PFSK-1 (cell line): ENCODE data around the gene CHD3.

Experiments
- FOXP2 ChIP-seq: optimal IDR thresholded peaks from 2 replicates; pipeline ENCODE3; 2011; ENCODE audit warnings: borderline replicate concordance, control low read depth, inconsistent platforms; ENCODE audit not compliant: insufficient read depth; ENCODE audit errors: extremely low read length, extremely low read depth
- POLR2AphosphoS5 ChIP-seq: IDR thresholded peaks from 2 replicates; pipeline ENCODE4 v1.6.1; 2012; ENCODE audit warnings: low read depth, mild to moderate bottlenecking, control low read depth, low read length, moderate library complexity
- SIN3A ChIP-seq: IDR thresholded peaks from 2 replicates; pipeline ENCODE4 v1.6.1; 2012; ENCODE audit warnings: mild to moderate bottlenecking, low read length, moderate library complexity, borderline replicate concordance; ENCODE audit not compliant: insufficient read depth
- TAF1 ChIP-seq: IDR thresholded peaks from 2 replicates; pipeline ENCODE4 v1.6.1; 2012; ENCODE audit warnings: low read length, control low read depth, borderline replicate concordance; ENCODE audit not compliant: insufficient read depth
- TF ChIP-seq, protein P1 (sequence below), 2 experiments: IDR thresholded peaks; 2 replicates each; pipeline versions ENCODE4 v1.6.1 to v1.8.0; 2011 to 2012; ENCODE audit warnings: low read depth in 2 of 2, low read length in 2 of 2, control low read depth in 1 of 2, inconsistent platforms in 1 of 2, mild to moderate bottlenecking in 1 of 2, moderate library complexity in 1 of 2; ENCODE audit not compliant: insufficient read depth in 1 of 2

DNA sequence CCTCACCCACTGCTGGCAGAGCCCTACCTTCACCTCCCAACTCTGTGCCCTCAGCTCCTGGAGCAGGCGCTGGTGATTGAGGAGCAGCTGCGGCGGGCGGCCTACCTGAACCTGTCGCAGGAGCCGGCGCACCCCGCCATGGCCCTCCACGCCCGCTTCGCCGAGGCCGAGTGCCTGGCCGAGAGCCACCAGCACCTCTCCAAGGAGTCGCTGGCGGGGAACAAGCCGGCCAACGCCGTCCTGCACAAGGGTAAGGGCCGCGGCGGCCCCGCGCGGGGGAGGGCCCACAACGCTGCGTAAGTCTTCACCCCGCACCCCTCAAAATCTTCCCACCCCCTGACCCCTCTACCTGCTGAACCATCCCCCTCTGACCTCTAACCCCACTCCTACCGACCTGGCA, 20.5 kb downstream of the CHD3 start:
- TF ChIP-seq TAF1 (no peak), POLR2AphosphoS5 (no peak), SIN3A (no peak), FOXP2 (no peak)
- TF ChIP-seq, protein P1, sequence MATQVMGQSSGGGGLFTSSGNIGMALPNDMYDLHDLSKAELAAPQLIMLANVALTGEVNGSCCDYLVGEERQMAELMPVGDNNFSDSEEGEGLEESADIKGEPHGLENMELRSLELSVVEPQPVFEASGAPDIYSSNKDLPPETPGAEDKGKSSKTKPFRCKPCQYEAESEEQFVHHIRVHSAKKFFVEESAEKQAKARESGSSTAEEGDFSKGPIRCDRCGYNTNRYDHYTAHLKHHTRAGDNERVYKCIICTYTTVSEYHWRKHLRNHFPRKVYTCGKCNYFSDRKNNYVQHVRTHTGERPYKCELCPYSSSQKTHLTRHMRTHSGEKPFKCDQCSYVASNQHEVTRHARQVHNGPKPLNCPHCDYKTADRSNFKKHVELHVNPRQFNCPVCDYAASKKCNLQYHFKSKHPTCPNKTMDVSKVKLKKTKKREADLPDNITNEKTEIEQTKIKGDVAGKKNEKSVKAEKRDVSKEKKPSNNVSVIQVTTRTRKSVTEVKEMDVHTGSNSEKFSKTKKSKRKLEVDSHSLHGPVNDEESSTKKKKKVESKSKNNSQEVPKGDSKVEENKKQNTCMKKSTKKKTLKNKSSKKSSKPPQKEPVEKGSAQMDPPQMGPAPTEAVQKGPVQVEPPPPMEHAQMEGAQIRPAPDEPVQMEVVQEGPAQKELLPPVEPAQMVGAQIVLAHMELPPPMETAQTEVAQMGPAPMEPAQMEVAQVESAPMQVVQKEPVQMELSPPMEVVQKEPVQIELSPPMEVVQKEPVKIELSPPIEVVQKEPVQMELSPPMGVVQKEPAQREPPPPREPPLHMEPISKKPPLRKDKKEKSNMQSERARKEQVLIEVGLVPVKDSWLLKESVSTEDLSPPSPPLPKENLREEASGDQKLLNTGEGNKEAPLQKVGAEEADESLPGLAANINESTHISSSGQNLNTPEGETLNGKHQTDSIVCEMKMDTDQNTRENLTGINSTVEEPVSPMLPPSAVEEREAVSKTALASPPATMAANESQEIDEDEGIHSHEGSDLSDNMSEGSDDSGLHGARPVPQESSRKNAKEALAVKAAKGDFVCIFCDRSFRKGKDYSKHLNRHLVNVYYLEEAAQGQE (IDR thresholded peaks at IDR 0.05; ENCODE audit: insufficient read depth in 1 of 2, low read depth in 2 of 2, low read length in 2 of 2), result no peak
